ENCODE data around the gene ARFGEF3. TPM values are rescaled to one million over a fixed set of nuclear protein-coding genes. Genes with fewer than 3 reads are reported as not detected.
A peak's percentile ranks its signal among the peaks of the same experiment; 100 is the strongest.

The ARFGEF3 gene
- total RNA-seq, 1 experiment from 2014 or later, result 7.8 TPM

GRCh38 chr6:138205437-138206094, 43.8 kb downstream of the ARFGEF3 start:
- TF ChIP-seq EZH2 (IDR thresholded peaks at IDR 0.05; ENCODE audit: low read length, unreplicated experiment) (no peak), EZH2phosphoT487 (IDR thresholded peaks at IDR 0.05; ENCODE audit: borderline replicate concordance, low read length) (no peak), CTCF (conservative IDR thresholded peaks at IDR 0.05; ENCODE audit: low read depth, low read length) (no peak)
- no peak overlapping the region for H3K4me2 ChIP-seq (ENCODE audit: low read length)
- DNase-seq (no peak), ATAC-seq (no peak)
- intact Hi-C loops (cut with micrococcal nuclease), result no loop called here
- H3K9me2 ChIP-seq (replicated peaks; ENCODE audit: low read length), result no peaks in the 10 kb centered on the region
- no peak overlapping the region for H2AFZ ChIP-seq (ENCODE audit: low read length)
- ChIA-PET CTCF (no interaction called here), POLR2A (ENCODE audit: unreplicated experiment) (no interaction called here)
- no peak overlapping the region for H3K9ac ChIP-seq (ENCODE audit: low read length)
- no peaks in the 10 kb centered on the region for H4K20me1 ChIP-seq (ENCODE audit: low read length)
- H3K4me3 ChIP-seq (ENCODE audit: low read length), result no peak overlapping the region
- H3K9me3 ChIP-seq (ENCODE audit: low read length), result no peaks in the 10 kb centered on the region
- no peaks in the 10 kb centered on the region for H3K36me3 ChIP-seq (ENCODE audit: low read depth, low read length)
- no peaks in the 10 kb centered on the region for H3K4me1 ChIP-seq (ENCODE audit: insufficient read depth, low read length)
- no peaks in the 10 kb centered on the region for H3K27me3 ChIP-seq (ENCODE audit: low read length)
- no peaks in the 10 kb centered on the region for H3F3A ChIP-seq (ENCODE audit: low read length, unreplicated experiment)
- no peak overlapping the region for H3K27ac ChIP-seq (ENCODE audit: low read length)
- H3K79me2 ChIP-seq (ENCODE audit: low read length), result no peaks in the 10 kb centered on the region
- no TSS peak for BruUV-seq (replicated peaks)

- ATAC-seq, result no peak
- H3K27ac ChIP-seq (ENCODE audit: low read length), result no peak overlapping the region
- no peaks in the 10 kb centered on the region for H3K9me2 ChIP-seq (replicated peaks; ENCODE audit: low read length)
- H3K79me2 ChIP-seq (ENCODE audit: low read length), result no peaks in the 10 kb centered on the region
- DNase-seq, result no peak
- no peaks in the 10 kb centered on the region for H3F3A ChIP-seq (ENCODE audit: low read length, unreplicated experiment)
- intact Hi-C loops (cut with micrococcal nuclease), result no loop called here
- no peak overlapping the region for H3K9ac ChIP-seq (ENCODE audit: low read length)
- no peak for TF ChIP-seq EZH2phosphoT487 (IDR thresholded peaks at IDR 0.05; ENCODE audit: borderline replicate concordance, low read length)
- TF ChIP-seq EZH2 (IDR thresholded peaks at IDR 0.05; ENCODE audit: low read length, unreplicated experiment), result no peak
- no peak for TF ChIP-seq CTCF (conservative IDR thresholded peaks at IDR 0.05; ENCODE audit: low read depth, low read length)
- CTCF ChIA-PET, result no interaction called here
- H3K27me3 ChIP-seq (ENCODE audit: low read length), result no peaks in the 10 kb centered on the region
- POLR2A ChIA-PET (ENCODE audit: unreplicated experiment), result no interaction called here
- H3K9me3 ChIP-seq (ENCODE audit: low read length), result no peaks in the 10 kb centered on the region
- no peaks in the 10 kb centered on the region for H4K20me1 ChIP-seq (ENCODE audit: low read length)
- no peaks in the 10 kb centered on the region for H3K4me1 ChIP-seq (ENCODE audit: insufficient read depth, low read length)
- no peak overlapping the region for H3K4me2 ChIP-seq (ENCODE audit: low read length)
- H2AFZ ChIP-seq (ENCODE audit: low read length), result no peak overlapping the region
- no peak overlapping the region for H3K4me3 ChIP-seq (ENCODE audit: low read length)
- no peaks in the 10 kb centered on the region for H3K36me3 ChIP-seq (ENCODE audit: low read depth, low read length)
- BruUV-seq (replicated peaks), result no TSS peak
These were observed 45.1 kb downstream of the ARFGEF3 start for GRCh38 chr6:138206862-138207261.

- H3K9ac ChIP-seq (ENCODE audit: low read length), result no peak overlapping the region
- no peaks in the 10 kb centered on the region for H3F3A ChIP-seq (ENCODE audit: low read length, unreplicated experiment)
- no peak overlapping the region for H2AFZ ChIP-seq (ENCODE audit: low read length)
- CTCF ChIA-PET, result no interaction called here
- H3K27ac ChIP-seq (ENCODE audit: low read length), result no peak overlapping the region
- intact Hi-C loops (cut with micrococcal nuclease), result no loop called here
- no peaks in the 10 kb centered on the region for H3K9me3 ChIP-seq (ENCODE audit: low read length)
- no TSS peak for BruUV-seq (replicated peaks)
- TF ChIP-seq CTCF (conservative IDR thresholded peaks at IDR 0.05; ENCODE audit: low read depth, low read length) (peak; percentile 35; the same call in 1 of the 2 replicates), EZH2phosphoT487 (IDR thresholded peaks at IDR 0.05; ENCODE audit: borderline replicate concordance, low read length) (no peak), EZH2 (IDR thresholded peaks at IDR 0.05; ENCODE audit: low read length, unreplicated experiment) (no peak)
- H3K9me2 ChIP-seq (replicated peaks; ENCODE audit: low read length), result no peaks in the 10 kb centered on the region
- H4K20me1 ChIP-seq (ENCODE audit: low read length), result no peaks in the 10 kb centered on the region
- H3K79me2 ChIP-seq (ENCODE audit: low read length), result no peaks in the 10 kb centered on the region
- POLR2A ChIA-PET (ENCODE audit: unreplicated experiment), result no interaction called here
- H3K36me3 ChIP-seq (ENCODE audit: low read depth, low read length), result no peaks in the 10 kb centered on the region
- H3K27me3 ChIP-seq (ENCODE audit: low read length), result no peaks in the 10 kb centered on the region
- H3K4me3 ChIP-seq (ENCODE audit: low read length), result no peak overlapping the region
- DNase-seq, result no peak
- no peak for ATAC-seq
- no peak overlapping the region for H3K4me2 ChIP-seq (ENCODE audit: low read length)
- H3K4me1 ChIP-seq (ENCODE audit: insufficient read depth, low read length), result no peaks in the 10 kb centered on the region
These were observed 49.4 kb downstream of the ARFGEF3 start for GRCh38 chr6:138211048-138211581.
